SU-DHL-6 (cell line): ENCODE data around the gene FAM184A.

ENCODE experiments used
- CTCF ChIP-seq: fragments of 200-600 bp; sonication (generic); IDR thresholded peaks from one replicate; pipeline ENCODE4 v1.5.1; 2017; ENCODE audit warnings: antibody characterized with exemption, mild to moderate bottlenecking, low read length, moderate library complexity; ENCODE audit not compliant: insufficient read depth, poor library complexity, severe bottlenecking
- EZH2phosphoT487 ChIP-seq: fragments of 200-600 bp; sonication (generic), shearing (Covaris generic); conservative IDR thresholded peaks from 2 replicates; pipeline ENCODE4 v1.6.1; 2018; ENCODE audit warnings: mild to moderate bottlenecking, antibody characterized with exemption, low read length, moderate library complexity, mixed read lengths

- TF ChIP-seq CTCF = no peak
- TF ChIP-seq EZH2phosphoT487 = no peak
Measured at GRCh38 chr6:119065382-119065781, 13.1 kb downstream of the FAM184A start.
